T-helper 2 cell treated with Interferon-gamma antibody and Interleukin-4, amounts not matched to agents 5 μg/mL and 100 μg/mL, for 36 hours (primary cell): ENCODE data around the gene MATN1.
"Not testable (repeated sequence)": the region's sequence is repeated elsewhere in the genome, so short reads cannot be mapped to it uniquely, and the experiment has no call there.

Experiments
- DNase-seq: peaks from one replicate; pipeline ENCODE4 v3.0.0; 2021; ENCODE audit warnings: low spot score
- H3K27ac Mint-ChIP-seq: one replicate; pipeline ENCODE4 v1.8.0; 2021; ENCODE audit warnings: mild to moderate bottlenecking, mixed read lengths
- H3K27me3 Mint-ChIP-seq: one replicate; pipeline ENCODE4 v1.8.0; 2021; ENCODE audit warnings: low read depth, mixed read lengths
- H3K36me3 Mint-ChIP-seq: one replicate; pipeline ENCODE4 v1.8.0; 2021; ENCODE audit warnings: low read depth, mixed read lengths
- H3K4me1 Mint-ChIP-seq: one replicate; pipeline ENCODE4 v1.8.0; 2021; ENCODE audit warnings: low read depth, mixed read lengths
- H3K4me3 Mint-ChIP-seq: one replicate; pipeline ENCODE4 v1.8.0; 2022; ENCODE audit warnings: mild to moderate bottlenecking, moderate library complexity, mixed read lengths
- H3K9me3 Mint-ChIP-seq: one replicate; pipeline ENCODE4 v1.8.0; 2021; ENCODE audit warnings: mixed read lengths

MATN1 gene, protein sequence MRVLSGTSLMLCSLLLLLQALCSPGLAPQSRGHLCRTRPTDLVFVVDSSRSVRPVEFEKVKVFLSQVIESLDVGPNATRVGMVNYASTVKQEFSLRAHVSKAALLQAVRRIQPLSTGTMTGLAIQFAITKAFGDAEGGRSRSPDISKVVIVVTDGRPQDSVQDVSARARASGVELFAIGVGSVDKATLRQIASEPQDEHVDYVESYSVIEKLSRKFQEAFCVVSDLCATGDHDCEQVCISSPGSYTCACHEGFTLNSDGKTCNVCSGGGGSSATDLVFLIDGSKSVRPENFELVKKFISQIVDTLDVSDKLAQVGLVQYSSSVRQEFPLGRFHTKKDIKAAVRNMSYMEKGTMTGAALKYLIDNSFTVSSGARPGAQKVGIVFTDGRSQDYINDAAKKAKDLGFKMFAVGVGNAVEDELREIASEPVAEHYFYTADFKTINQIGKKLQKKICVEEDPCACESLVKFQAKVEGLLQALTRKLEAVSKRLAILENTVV

DNA sequence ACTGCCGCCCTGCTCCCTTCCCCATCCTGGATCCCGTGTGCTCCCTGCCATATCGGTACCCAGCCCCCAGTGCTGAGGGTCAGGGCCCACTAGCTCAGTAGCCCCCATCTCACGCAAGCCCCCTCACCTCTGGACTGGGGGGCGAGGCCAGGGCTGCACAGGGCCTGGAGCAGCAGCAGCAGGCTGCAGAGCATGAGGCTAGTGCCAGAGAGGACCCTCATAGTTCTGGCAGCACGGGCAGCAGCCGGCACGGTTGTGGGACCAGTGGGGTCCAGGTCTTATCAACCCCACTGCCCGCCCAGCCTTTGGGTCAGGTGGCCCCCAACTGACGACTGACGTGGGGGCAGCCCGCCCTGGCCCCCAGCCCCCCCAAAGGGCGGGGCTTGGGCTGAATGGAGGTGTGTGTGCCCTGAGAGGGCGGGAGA lies at the start of gene MATN1:
Gene MATN1 (minus strand): TSS at position 255 of the 425 bp plus-strand sequence. CDS start 34 bp downstream, at position 221.
- H3K27me3 Mint-ChIP-seq, result no peaks in the 10 kb centered on the region
- peaks cover 5% of the 10 kb centered on the region for H3K4me1 Mint-ChIP-seq
- no peak within 1 kb of the TSS for H3K4me3 Mint-ChIP-seq
- no peaks in the 10 kb centered on the region for H3K36me3 Mint-ChIP-seq
- DNase-seq, result no peak
- no peaks in the 10 kb centered on the region for H3K9me3 Mint-ChIP-seq
- no peak within 1 kb of the TSS for H3K27ac Mint-ChIP-seq

DNA sequence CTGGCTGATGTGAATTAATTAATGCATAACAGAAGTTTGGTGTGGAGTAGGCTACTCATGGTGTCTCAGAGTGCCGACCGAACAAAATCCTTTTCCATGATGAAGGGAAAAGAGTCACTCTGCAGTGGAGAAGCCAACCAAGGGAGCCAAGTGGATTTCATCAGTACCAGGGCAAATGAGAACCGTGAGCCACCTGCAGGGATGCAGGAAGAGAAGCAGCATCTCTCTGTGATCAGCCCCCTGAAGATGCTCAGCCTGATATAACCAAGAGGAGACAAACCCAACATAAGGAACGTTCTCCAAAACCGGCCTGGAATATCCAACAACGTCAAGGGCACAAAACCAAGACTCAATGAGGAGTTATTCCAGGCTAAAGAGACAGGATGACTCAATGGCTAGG lies 47.6 kb upstream of the MATN1 start:
- Mint-ChIP-seq H3K4me1 (peaks cover 13% of the 10 kb centered on the region), H3K27me3 (no peaks in the 10 kb centered on the region), H3K4me3 (no peak overlapping the region), H3K9me3 (no peaks in the 10 kb centered on the region), H3K27ac (no peak overlapping the region), H3K36me3 (no peaks in the 10 kb centered on the region)
- no peak for DNase-seq

DNA sequence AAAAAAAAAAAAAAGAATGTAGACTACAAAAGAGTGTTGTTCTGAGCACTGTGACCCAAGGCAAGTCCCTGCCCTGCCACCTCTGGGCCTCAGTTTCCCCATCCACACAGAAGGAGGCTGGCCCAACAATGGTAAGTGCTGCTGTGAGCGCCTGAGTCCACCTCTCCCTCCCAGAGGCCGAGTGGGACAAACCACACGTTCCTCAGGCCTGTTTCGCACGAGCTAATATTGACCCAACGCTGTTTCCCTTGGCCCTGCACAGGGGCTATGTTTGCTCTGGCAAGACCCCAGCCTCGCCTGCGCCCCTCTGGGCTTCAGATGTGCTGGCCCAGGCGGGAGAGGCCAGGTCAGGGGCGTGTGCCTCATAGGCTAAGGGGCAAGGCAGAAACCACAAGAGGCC lies 46.8 kb upstream of the MATN1 start:
- no peak overlapping the region for H3K4me3 Mint-ChIP-seq
- DNase-seq, result no peak
- no peaks in the 10 kb centered on the region for H3K27me3 Mint-ChIP-seq
- no peaks in the 10 kb centered on the region for H3K9me3 Mint-ChIP-seq
- H3K4me1 Mint-ChIP-seq, result peaks cover 20% of the 10 kb centered on the region
- H3K27ac Mint-ChIP-seq, result no peak overlapping the region
- no peaks in the 10 kb centered on the region for H3K36me3 Mint-ChIP-seq

DNA sequence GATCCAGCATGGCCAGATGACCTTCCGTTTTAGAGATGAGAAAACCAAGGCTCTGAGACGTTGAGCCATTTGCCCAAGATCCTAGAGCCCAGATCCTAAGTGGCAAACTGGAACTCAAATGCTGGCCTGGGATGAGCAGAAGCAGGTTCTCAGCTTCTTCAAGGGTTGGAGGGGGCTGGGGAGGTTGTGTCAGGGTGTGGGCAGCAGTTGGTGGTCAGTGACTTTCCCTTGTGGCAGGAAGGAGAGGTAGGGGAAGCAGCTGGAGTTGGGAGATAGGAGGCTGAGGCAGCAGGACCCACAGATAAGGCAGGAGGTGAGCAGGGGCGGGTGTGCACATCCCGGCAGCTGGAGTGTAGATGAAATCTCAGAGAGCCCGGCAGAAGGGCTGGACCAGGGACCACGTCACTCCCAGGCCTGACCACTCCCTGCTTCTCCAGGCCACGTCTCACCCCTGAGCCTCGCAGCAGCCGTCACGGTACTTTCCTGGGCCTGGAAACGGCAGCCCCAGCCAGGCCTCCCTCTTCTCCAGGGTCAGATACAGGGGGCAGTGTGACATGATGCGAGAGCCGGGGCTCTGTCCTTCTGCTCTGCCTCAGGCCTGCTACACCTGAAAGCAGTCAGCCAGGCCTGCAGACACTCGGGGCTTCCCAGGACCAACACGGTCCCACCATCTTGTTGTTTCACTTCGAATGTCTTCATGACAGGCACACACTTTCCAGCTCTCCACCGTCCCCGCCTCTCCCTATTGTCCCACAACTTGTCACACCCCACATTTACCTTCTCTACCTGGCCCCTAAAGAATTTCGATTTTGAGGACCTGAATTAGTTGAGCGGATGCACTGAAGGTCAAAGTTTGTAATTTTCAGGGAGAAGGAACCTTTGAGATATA lies 45.7 kb upstream of the MATN1 start:
- peaks cover 20% of the 10 kb centered on the region for H3K4me1 Mint-ChIP-seq
- no peaks in the 10 kb centered on the region for H3K27me3 Mint-ChIP-seq
- peak overlapping the region; percentile 26 for H3K27ac Mint-ChIP-seq
- H3K36me3 Mint-ChIP-seq, result no peaks in the 10 kb centered on the region
- no peak for DNase-seq
- H3K4me3 Mint-ChIP-seq, result no peak overlapping the region
- no peaks in the 10 kb centered on the region for H3K9me3 Mint-ChIP-seq

DNA sequence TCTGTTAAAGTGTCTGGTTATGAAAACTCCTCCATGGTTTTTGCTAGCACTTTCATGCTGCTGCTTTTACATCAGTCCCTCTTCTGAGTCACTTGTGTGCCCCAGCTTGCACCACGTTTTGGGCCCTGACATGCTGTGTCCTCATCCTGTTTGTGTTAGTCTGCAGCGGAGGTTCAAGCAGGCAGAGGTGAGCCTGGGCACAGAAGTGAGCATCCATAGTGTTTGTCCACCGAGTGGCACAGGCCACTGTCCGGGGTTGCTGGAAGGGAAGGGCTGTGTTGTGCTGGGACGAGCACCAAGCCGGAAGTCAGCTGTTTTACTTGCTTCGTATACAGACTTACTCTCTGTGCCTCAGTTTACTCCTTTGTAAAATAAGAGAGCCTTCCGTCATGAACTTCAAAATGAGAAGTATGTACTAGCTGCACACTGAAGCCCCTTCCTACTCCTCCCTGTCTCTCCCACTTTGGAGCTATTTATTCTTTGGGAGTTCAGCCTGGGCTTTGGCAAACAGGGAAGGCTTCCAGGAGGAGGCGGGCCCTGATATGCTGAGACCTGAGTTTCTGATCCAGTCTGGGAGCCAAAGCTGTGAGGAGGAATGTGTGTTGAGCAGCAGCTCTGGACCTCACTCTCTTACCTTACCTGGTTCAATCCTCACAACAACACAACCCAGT lies 44.9 kb upstream of the MATN1 start:
- DNase-seq, result no peak
- no peaks in the 10 kb centered on the region for H3K9me3 Mint-ChIP-seq
- no peaks in the 10 kb centered on the region for H3K27me3 Mint-ChIP-seq
- peaks cover 21% of the 10 kb centered on the region for H3K4me1 Mint-ChIP-seq
- no peak overlapping the region for H3K27ac Mint-ChIP-seq
- H3K36me3 Mint-ChIP-seq, result no peaks in the 10 kb centered on the region
- H3K4me3 Mint-ChIP-seq, result no peak overlapping the region

DNA sequence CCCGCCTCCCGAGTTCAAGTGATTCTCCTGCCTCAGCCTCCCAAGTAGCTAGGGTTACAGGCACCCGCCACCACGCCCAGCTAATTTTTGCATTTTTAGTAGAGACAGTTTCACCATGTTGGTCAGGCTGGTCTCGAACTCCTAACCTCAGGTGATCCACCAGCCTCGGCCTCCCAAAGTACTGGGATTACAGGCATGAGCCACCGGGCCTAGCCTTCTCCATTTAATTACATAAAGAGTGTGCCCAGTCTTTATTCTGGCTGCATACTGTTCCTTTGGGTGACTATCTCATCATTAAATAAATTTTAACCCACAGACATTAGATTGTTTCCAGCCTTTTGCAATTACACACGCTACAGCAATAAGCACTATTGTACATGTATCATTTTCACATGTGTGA lies 43.6 kb upstream of the MATN1 start:
- not testable (repeated sequence) for H3K27ac Mint-ChIP-seq, DNase-seq, H3K36me3 Mint-ChIP-seq, H3K4me3 Mint-ChIP-seq, H3K9me3 Mint-ChIP-seq, H3K27me3 Mint-ChIP-seq
- peaks cover 31% of the 10 kb centered on the region for H3K4me1 Mint-ChIP-seq

DNA sequence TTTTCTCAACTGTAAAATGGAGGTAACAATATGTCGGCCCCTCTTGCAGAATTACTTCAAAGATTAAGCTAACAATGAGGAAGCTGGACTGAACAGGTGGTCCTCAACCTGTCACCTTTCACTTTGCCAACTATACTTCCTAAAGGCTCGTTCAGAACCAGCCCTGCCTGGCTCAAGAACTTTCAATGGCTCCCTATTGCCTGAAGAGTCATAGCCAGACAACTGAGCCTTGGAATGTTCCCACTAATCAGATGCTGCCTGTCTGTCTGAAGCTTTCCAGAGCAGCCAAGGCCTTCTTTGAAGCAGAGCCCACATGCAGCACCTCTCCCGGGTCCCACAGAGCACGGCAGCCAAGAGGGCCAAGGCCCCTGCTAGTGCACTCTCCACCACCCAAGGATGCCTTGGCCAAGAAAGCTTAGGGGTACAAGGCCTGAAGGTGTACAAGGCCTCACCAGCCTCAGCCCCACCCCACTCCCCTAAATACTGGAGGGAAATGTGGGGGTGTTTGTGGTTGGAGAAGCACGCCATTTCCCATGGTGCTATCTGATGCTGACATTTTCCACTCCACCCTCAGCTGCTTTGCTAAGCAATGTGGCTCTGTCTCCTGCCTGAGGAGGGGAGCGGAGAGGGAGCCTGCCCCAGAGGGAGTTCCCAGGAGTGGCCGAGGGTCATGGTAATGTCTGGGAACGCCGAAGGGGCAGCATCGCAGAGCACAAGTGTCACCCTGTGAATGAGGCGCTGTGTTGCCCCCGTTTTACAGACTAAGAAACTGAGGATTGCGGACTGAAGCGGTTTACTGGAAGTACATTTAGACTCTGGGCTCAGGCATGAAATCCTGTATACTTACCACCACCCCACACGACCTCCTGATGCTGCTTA lies 42.4 kb upstream of the MATN1 start:
- H3K4me1 Mint-ChIP-seq, result peaks cover 42% of the 10 kb centered on the region
- no peaks in the 10 kb centered on the region for H3K36me3 Mint-ChIP-seq
- no peaks in the 10 kb centered on the region for H3K9me3 Mint-ChIP-seq
- H3K27me3 Mint-ChIP-seq, result no peaks in the 10 kb centered on the region
- H3K4me3 Mint-ChIP-seq, result peak overlapping the region; percentile 28
- DNase-seq, result peak; percentile 55
- H3K27ac Mint-ChIP-seq, result peak overlapping the region; percentile 54

DNA sequence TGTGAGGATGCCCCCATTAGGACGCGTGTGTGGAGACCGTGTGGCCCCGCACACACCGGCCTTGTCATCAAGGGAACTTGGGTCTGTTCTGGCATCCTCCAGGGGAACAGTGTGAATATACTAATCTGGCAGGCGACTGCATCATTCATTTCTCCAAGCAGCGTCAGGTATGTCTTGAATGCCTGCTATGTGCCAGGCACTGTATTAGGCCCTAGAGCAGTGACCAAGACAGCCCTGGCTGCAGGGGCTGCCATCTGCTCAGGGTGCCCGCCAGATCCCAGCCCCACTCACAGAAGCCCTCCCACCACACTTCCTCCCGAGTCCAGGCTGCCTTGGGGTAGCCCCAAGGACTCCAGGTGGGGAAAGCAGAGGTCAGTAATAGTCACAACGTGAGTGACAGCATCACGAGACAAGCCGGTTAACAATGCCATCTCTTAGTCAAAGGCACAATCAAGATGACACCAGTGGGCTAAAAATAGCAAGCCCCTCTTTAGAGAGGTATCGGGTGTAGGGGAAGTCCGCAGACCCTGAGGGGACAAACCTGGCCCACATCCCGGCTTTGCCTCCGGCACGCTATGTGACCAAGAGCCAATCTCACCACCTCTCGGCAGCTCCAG lies 41.7 kb upstream of the MATN1 start:
- Mint-ChIP-seq H3K9me3 (no peaks in the 10 kb centered on the region), H3K4me1 (peaks cover 50% of the 10 kb centered on the region), H3K27ac (peak overlapping the region; percentile 54), H3K4me3 (no peak overlapping the region), H3K27me3 (no peaks in the 10 kb centered on the region), H3K36me3 (no peaks in the 10 kb centered on the region)
- DNase-seq, result no peak

DNA sequence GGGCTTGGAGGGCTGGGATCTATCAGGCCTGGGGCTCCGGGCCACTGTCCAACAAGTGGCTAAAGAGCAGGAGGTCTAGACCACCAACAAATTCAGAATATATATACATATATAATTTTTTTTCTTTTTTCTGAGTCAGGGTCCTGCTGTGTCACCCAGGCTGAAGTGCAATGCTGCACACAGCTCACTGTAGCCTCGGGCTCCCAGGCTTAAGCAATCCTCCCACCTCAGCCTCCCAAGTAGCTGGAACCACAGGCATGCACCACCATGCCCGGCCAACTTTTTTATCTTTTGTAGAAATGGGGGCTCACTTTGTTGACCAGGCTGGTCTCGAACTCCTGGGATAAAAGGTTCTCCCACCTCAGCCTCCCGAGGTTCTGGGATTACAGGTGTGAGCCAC lies 41.0 kb upstream of the MATN1 start:
- H3K4me1 Mint-ChIP-seq, result peaks cover 56% of the 10 kb centered on the region
- no peak overlapping the region for H3K4me3 Mint-ChIP-seq
- DNase-seq, result no peak
- no peak overlapping the region for H3K27ac Mint-ChIP-seq
- no peaks in the 10 kb centered on the region for H3K27me3 Mint-ChIP-seq
- no peaks in the 10 kb centered on the region for H3K36me3 Mint-ChIP-seq
- H3K9me3 Mint-ChIP-seq, result no peaks in the 10 kb centered on the region

DNA sequence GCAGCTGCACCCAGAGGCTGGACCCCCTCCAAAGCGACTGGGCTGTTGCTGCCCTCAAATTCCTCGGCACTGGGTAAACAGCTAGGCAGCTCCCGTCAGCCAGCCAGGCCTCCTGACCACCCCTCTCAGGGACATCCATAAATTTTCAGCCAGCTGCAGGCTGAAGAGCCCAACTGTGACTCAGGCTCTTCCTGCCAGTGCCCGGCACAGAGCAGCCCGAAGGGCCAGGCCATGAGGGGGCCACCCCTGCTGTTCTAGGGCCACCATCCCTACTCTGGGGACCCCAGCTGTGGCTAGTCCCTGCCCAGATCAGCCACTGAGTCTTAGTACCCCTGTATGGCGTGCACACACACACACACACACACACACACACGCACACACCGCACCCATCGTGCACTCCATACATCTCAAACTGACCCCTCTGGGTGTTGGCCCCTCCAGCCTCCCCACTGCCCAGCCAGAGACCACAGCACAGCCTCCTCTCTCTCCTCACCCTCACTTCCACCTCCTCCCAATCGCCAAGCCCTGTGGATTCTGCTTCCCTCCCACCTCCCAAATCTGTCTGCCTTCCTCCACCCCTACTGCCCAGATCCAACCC lies 40.4 kb upstream of the MATN1 start:
- Mint-ChIP-seq H3K36me3 (no peaks in the 10 kb centered on the region), H3K27me3 (no peaks in the 10 kb centered on the region), H3K4me1 (peaks cover 61% of the 10 kb centered on the region), H3K9me3 (no peaks in the 10 kb centered on the region), H3K4me3 (no peak overlapping the region), H3K27ac (no peak overlapping the region)
- DNase-seq, result no peak

DNA sequence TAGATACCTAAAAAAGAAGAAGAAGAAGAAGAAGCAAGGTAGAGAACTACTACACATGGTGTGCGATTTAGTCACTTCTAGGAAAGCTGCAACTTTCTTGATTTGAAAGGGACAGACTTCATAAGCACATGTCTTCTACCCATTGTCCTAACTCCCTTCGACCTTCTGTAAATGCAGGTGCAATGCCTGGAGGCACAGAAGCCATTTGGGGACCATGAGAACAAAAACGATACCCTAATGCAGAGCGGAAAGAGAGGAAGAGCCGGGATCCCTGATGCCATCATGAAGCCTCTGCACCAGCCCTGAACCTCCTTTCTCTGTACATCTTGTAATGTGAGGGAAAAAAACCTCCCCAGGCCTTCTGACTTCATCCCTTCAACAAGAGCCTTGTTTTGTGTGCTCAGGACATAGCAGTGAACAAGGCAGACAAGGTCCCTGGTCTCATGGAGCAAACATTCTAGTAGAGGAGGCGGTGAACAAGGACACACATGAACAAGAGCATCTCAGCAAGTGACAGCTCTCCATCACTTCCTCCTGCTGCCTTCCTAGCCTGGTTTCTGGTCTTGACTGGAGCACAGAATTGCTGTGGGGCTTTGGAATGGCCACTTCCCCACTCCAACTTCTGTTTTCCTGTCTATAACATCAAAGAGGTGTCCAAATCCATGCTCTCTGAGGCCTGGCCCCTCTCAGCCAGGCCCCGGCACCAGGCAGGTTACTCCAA lies 39.7 kb upstream of the MATN1 start:
- Mint-ChIP-seq H3K4me1 (peaks cover 65% of the 10 kb centered on the region), H3K27me3 (no peaks in the 10 kb centered on the region), H3K4me3 (no peak overlapping the region), H3K36me3 (no peaks in the 10 kb centered on the region), H3K9me3 (no peaks in the 10 kb centered on the region), H3K27ac (peak overlapping the region; percentile 56)
- DNase-seq, result no peak
